Transverse colon (tissue), 4 donors: Measurements from ENCODE around the gene DHRS9.

ENCODE experiments used
- CTCF ChIP-seq, 5 experiments: fragments of 200-600 bp in 3 of 5; fragments of 450-650 bp in 2 of 5; sonication (generic) in 3 of 5; IDR thresholded peaks; 1 replicate in 2 of 5; 2 replicates in 3 of 5; pipeline ENCODE4 v1.5.1; 2016 to 2017; ENCODE audit warnings: antibody characterized with exemption in 5 of 5, inconsistent platforms in 3 of 5, mild to moderate bottlenecking in 2 of 5, moderate library complexity in 1 of 5
- EP300 ChIP-seq: sonication (generic); formaldehyde crosslinking; IDR thresholded peaks from one replicate; pipeline ENCODE4 v1.6.1; 2017; ENCODE audit warnings: antibody characterized with exemption, low read depth
- POLR2A ChIP-seq: fragments of 450-650 bp; IDR thresholded peaks from one replicate; pipeline ENCODE4 v1.6.1; 2016; ENCODE audit warnings: antibody characterized with exemption, mild to moderate bottlenecking, moderate library complexity
- POLR2AphosphoS5 ChIP-seq, 3 donors: sonication (generic); formaldehyde crosslinking; IDR thresholded peaks; one replicate each; pipeline ENCODE4 v1.6.1; 2016; ENCODE audit warnings: antibody characterized with exemption in 3 of 3

GRCh38 chr2:169112841-169113240, 43.5 kb downstream of the DHRS9 start:
- no peak for TF ChIP-seq CTCF (IDR thresholded peaks at IDR 0.05)
- no peak for TF ChIP-seq POLR2A
- TF ChIP-seq POLR2AphosphoS5 (IDR thresholded peaks at IDR 0.05) = no peak
- TF ChIP-seq EP300 = no peak
